HG02870 (cell line): ENCODE results near the gene C10orf120.

Source experiments
- ATAC-seq: cut with Tn5 transposase; IDR thresholded peaks from one replicate; pipeline ENCODE4 v1.9.1; 2021; ENCODE audit warnings: mild to moderate bottlenecking, moderate library complexity; ENCODE audit not compliant: unreplicated experiment

C10orf120 gene

DNA sequence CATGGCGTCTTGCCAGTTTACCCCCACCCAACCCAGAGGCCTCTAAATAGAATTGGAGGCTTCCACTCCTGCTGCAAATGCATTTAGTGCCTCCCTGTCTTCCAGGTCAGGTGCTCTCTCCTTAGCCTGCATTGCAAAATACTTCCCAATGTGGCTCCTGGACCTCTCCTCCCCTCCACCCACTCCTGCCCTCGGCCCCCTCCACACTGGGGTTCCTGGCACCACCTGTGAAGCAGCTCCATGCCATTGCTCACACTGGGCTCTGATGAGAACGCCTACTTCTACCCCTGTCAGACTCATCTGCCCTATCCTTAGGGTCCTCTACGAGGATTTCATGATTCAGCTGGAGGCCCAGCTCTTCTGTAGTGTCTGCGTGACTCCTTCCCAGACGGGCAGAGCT is 37.4 kb downstream of the C10orf120 start:
- ATAC-seq: no peak

DNA sequence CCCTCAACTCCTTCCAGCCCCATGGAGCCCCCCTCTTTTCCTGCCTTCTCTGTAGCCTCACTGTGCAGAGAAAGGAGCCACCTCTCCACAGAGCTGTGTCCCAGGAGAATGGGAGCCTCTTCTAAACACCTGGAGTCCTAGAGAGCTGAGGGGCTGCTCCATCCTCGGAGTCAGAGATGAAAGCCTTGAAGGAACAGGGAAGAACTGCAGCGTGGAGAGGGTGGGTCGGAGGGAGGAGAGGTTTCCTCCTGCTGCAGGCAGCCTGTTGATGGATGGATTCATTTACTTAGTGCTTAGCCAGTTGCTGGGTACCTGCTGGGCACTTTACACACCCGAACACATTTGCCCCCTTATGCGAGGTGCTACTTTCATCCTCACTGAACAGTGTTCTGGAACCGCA is 39.0 kb downstream of the C10orf120 start:
- no peak for ATAC-seq

DNA sequence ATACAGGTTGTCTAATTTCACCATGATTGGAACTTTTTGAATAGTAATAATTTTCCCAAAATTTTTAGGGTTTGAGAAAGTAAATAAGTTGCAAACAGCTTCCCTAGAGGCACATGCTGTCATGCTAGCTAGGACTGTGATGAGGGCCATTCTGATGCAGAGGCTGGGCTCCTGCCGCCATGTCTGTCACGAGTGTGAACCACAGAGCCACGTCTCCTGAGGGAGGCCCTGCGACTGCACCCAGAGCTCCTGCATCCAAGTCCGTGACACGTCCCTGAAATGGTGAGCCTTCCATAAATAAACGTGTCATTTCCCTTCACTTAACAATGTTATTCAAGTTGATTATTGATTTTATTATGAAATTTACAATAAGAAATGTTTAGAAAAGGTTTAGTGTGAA is 40.0 kb downstream of the C10orf120 start:
- no peak for ATAC-seq

DNA sequence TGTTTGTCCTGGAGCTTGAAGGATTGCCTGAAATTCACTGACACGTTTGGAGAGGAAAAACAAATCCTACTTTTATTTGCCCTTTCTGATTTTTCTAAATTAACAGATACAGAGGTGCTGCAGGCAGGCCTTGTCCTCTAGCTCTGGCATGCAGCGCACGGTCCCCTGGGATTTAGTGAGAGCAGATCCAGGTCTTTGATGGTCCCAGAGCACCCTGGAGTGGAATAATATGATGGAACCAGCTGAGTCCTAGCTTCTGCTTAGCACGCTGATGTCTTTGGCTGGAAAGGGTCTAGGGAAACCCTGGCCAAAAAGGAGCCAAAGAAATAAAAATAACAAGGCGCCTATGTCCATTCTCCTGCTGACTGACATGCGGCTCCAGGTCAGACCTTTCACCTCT is 40.5 kb downstream of the C10orf120 start:
- no peak for ATAC-seq

DNA sequence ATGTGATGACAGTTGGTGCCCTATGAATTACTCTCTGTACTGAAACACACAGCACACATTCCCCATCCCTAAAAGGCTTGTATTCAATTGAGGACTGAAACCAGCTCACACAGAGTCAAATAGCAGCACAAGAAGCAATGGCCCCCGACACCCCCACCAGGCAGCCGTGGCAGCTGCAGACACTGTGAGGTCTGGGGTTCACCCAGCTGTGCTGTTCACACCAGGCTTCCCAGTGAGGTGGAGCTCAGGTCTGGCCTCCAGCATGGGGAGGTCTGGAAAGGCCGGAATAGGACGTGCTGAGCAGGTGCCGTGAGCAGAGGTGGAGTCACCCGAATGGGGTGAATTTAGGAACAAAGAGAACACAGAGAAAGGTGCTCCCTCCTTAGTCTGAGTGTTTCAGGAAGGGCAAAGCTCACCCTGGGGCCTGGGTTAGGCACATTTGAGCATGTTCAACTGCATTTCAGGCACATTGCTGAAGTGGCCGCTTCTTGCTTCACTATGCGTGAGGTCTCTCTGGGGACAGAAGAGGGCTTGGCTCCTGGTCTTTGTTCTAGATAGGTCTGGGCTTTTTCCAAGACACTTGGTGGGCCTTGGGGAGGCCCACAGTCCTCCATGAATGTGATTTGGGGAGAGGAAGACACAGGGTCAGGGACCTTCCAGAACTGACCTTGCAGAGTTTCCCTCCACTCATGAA is 41.1 kb downstream of the C10orf120 start:
- ATAC-seq: no peak

DNA sequence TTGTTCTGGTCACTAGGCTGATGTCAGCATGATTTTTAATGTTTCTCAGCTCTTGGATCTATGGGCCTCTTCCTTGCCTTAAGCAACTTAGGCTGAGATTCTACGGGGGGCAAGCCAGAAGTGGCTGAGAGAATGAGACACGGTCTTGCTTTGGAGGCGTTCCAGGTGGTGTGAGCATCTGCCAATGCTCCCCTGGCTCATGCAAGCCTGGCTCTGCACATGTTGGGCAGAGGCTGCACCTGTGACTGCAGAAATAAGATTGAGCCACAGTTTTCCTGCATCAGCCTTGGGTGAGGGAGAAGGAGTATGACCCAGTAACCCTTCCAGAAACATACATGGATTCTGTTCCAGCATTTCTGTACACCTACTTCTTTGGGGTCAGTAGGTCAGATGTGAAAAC is 41.9 kb downstream of the C10orf120 start:
- no peak for ATAC-seq

DNA sequence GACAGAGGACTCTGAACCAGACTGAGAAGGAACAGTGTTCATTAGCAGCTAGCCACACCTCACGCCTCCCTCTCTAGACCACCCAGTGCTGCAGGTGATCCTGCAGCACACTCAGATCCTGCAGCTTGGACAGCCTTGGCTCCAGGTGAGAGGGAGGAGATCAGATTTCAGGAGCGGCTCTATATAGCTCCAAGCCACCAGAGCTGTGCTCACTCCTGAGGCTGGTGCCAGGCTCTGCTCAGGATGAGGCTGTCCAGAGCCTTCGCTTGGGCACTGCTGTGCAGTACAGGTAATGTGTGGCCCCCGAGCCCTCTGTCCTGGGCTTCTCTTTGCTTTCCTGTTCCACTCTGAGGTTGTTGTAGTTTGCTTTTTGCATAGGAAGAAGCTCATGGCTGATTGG is 42.4 kb downstream of the C10orf120 start:
- ATAC-seq: no peak

DNA sequence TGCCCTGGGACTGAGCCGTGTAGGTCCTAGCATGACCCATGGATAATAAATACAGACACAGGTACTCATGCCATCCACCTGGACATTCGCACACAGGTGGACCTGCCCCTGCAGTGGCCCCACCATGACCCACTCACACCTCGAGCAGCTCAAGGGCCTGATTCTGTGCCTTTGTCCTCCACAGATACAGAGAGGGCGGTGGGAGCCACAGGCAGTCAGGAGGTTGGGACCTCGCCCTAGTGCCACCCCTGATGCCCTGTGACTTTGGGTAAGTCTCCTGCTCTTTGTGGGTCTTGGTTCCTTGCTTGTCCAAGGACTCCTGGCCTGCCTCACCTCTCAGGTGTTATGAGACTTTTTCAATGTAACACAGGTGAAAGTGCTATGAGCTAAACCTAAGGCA is 42.9 kb downstream of the C10orf120 start:
- no peak for ATAC-seq

DNA sequence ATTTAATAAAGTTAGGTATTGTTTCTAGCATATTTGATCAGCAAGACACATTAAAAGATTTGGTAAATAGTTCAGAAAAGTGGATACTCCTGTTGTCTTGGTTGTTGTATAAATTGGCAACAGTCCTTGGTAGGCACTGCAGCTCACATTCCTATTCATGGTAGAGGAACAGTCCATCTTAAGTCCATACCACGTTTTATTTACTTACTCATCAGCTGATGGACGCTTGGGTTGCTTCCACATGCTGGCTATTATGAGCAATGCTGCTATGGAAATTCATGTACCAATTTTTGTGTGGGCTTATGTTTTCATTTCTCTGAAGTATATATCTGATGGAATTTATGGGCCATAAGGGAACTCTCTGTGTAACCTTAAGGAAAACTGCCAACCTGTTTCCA is 43.3 kb downstream of the C10orf120 start:
- no peak for ATAC-seq

DNA sequence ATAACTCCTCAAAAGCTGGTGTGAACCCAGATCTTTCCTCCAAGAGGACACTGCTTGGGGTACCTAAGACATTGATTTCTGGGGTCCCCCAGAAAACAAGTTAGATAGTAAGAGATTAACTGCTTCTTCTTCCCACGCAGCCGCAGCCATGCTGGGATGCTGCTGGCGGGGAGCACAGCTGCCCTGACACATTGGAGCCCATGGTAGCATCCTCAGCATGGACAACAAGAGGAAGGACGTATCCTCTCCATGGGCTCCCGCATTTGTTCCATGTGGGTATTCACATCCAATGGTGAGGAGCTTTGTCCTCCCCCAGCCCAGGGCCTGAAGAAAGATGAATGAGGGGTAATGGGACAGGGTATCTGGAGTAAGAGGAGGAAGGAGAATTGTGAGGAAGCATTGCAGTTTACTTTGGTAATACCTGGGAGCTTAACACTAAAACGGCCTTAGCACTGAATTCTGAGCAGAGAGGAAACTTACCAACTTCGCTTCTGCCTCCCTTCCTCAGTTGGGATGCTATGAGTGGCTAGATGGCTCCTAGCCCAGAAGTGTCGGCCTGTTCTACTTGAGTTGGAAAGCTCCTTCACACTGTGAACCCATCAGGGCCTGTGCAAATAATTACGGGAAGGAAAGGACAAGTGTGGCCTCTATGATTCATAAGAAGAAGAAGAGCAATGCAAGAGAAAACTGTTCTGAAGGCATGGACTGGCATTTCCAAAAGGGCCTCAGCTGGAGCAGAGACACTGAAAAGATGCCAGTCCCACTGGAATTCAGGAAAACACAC is 43.9 kb downstream of the C10orf120 start:
- ATAC-seq: no peak

DNA sequence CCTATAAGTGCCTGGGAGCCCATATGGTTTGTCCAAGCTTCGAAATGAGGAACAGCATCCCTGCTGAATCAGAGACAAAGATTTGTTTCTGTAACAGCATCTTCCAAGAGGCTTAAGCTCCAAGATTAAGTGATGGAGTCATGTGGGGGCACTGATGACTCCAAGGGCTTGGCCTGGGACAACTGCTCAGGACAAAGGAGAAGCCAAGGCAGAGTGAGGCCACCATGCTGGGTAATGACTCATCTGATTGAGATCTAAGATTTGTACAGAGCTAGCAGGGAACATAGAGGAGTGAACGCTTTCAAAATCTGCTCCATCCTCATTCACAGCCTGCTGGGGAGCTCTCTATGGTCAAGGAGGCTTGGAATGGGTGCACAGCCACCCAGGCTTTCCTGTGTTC is 49.3 kb downstream of the C10orf120 start:
- no peak for ATAC-seq

DNA sequence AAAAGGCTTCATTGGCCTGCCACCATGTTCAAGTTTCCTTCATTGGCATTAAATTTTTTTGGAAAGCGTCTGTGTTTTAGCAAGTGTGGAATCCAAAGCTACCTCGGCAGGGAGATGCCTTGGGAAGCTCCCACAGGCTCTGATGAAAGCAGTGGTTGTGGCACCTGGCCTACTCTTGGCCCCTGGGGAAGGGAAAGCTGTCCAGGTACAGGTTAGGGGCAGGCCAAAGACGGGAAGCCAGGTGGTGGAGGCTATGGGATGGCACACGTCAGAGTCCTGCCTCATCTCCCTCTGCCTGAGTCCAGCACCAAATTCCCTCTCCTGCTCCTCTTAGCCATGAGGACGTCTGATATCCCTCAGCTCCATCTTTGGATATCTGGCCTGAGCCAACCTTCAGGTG is 49.7 kb downstream of the C10orf120 start:
- no peak for ATAC-seq

DNA sequence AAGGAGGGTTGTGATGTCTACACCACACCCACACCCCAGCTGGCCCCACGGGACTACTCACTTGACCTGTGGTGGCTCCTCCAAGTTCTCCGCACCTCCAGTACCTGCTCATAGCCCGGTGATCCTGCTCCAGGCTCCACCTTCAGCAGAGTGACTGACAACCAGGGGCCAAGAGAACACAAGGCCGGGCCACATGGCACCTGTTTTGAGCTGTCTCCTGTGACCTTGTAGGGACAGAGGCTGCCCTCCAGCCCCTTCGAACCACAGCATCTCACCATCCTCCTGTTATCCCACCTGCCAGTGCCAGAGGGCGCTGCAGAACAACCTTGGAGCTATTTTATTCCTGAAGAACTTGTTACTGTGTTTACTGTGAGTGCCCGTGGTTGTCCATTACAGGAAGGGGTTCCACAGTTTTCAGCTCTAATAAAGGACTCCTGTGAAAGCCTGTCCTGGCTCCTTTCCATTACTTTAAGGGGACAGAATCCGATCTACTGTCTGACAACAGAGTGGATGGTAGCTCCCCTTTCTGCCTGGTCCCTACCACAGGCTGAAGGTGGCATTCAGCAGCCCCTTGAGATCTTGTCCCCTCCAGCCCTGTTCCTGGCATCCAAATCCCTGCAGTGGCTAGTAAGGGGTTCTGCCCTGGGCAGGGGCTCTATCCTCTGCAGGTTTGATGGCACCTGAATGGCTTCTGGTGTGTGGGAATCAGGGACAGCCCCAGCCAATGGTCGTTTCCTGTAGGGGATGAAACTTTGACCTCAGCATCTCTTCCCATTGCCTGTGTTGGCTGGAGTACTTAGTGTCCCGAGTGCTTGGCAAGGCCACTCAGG is 50.8 kb downstream of the C10orf120 start:
- ATAC-seq: no peak
